Pulmonary artery endothelial cell (primary cell): ENCODE results near the gene ESAM. TPM values are rescaled to one million over a fixed set of nuclear protein-coding genes. Genes with fewer than 3 reads are reported as not detected.

ENCODE experiments used
- DNase-seq: peaks from one replicate; pipeline ENCODE4 v3.0.0-alpha.2; 2011; ENCODE audit warnings: low read depth, low spot score
- total RNA-seq: library from RNA; depleted of rRNA; stranded (reverse); fragments of >200 nt; gene quantifications from 2 replicates; pipeline ENCODE4 v1.2.3, GENCODE V29; 2014

ESAM gene, protein sequence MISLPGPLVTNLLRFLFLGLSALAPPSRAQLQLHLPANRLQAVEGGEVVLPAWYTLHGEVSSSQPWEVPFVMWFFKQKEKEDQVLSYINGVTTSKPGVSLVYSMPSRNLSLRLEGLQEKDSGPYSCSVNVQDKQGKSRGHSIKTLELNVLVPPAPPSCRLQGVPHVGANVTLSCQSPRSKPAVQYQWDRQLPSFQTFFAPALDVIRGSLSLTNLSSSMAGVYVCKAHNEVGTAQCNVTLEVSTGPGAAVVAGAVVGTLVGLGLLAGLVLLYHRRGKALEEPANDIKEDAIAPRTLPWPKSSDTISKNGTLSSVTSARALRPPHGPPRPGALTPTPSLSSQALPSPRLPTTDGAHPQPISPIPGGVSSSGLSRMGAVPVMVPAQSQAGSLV
- total RNA-seq = 85.7 and 102 TPM in 2 replicates

GRCh38 chr11:124762105-124762623 is at the start of gene ESAM:
Gene ESAM, minus strand, starts transcription at chr11:124762290. Its CDS starts 136 bp downstream, at chr11:124762154.
- DNase-seq = no peak

DNA sequence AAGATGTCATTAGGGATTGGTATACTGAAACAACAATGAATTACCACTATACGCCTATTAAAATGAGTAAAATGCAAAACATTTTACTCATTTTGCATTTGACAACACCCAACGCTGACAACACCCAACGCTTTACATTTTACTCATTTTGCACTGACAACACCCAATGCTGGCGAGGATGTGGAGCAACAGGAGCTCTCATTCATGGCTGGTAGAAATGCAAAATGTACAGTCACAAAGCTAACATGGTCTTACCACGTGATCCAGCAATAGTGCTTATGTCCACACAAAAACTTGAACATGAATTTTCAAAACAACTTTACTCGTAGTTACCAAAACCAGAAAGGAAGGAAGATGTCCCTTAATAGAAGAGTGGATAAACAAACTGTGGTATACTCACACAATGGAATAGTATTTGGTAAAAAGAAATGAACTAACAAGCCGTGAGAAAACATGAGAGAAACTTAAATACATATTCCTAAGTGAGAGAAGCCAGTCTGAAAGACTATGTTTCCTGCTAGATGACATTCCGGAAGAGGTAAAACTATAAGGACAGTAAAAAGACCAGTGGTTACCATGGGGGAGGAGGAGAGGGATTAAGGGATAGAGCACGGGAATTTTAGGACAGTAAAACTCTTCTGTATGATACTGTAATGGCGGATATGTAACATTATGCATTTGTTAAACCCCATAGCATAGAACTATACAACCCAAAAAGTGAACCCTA is 49.5 kb upstream of the ESAM start:
- DNase-seq = no peak

DNA sequence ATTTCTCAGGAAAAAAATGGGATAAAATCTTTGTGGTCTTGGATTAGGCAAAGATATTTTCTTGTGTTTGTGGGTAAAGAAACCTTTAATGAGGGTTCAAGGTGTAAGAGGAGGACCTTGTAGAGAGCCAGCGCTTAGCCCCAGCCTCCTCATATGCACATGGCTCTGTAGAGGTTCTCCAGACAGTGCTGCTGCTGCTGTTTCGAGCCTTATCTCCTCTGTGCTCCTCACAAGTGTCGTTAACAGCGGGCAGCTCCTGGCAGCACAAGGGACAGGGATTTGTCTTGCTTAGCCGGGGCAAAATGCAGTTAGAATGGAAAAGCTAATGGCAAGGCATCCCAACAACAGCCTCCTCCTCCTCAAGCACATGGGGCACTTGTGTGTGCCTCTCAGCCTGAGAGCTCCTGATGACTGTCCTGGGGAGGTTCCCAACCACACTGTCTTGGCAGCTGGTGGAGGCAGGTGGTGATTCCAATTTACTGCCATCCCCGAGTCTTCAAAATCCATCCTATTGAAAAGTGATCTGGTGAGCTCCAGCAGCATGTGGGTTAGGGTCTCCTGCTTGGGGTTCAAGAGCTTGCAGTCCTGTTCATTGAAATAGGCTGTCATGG is 45.7 kb upstream of the ESAM start:
- DNase-seq = no peak

GRCh38 chr11:124807201-124807600 is 45.1 kb upstream of the ESAM start:
- DNase-seq = no peak

GRCh38 chr11:124804884-124805283 is 42.8 kb upstream of the ESAM start:
- DNase-seq = no peak

GRCh38 chr11:124801636-124802312 is 39.7 kb upstream of the ESAM start:
- DNase-seq = no peak

DNA sequence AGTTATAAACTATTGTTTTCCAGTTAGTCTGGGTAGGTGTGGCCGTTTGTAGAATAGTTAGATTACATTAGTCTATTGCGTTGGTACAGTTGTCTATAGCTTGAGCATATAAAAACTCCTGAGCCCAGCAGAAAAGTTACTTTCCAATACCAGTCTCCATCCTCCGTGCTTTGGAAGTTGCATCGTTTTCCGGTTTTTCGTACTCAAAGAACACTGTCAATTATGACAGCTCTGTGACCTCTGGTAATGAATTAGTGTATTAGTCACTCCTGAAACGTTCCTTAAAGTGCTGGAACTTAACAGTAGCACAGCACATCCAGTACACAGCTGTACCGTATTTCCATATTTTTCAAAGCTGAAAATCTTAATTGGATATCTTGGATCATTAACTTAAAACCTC is 38.9 kb upstream of the ESAM start:
- no peak for DNase-seq

- no peak for DNase-seq
These were observed 38.3 kb upstream of the ESAM start, which contains the start of gene MSANTD2 for GRCh38 chr11:124800226-124800929. Gene MSANTD2, minus strand, starts transcription at chr11:124800406. Its CDS starts 26 bp downstream, at chr11:124800380.

DNA sequence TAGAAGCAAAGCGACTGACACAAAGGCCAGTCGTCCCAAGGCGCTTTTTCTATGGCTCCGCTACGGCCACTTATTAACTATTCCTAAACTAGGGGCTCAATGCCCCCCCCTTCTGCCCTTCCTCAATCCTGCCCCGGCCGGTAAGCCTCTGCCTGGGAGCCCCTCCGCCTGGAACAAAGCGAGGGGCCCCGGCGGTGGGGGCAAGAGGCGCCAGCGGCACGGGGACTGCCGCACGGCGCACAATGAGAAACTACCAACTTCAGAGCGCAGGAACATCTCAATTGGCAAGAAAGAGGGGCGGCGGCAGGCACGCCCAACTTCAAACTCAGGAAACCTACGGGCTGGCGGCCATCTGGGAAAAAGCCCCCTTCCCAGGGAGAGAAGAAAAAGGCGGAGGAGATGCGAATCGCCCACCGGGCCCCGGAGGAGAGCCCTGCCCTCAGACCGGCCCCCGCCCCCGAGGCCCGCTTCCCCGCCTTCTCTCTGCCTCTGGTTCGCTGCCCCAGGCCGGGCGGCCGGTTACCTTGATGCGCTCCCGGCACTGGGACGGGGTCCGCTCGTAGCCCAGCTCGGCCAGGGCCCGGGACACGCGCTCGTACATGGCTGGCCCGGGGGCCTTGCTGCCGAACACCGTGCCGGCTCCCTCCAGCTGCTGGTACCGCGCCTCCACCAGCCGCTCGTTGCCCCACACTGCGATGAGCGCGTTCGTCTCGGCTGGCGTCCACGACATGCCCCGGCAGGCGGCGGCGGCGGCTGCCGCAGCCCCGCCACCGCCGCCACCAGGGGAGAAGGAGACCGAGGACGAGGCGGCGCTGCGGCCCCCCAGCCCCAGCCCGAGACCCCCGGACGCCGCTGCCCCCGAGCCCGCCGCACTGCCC is 37.5 kb upstream of the ESAM start:
- DNase-seq = no peak

GRCh38 chr11:124798991-124799347 is 36.9 kb upstream of the ESAM start:
- no peak for DNase-seq

- no peak for DNase-seq
These were observed 34.2 kb upstream of the ESAM start for GRCh38 chr11:124796312-124796711.

GRCh38 chr11:124793466-124794278 is 31.6 kb upstream of the ESAM start:
- no peak for DNase-seq

- DNase-seq = no peak
These were observed 29.7 kb upstream of the ESAM start for GRCh38 chr11:124791626-124792341.

GRCh38 chr11:124788521-124788920 is 26.4 kb upstream of the ESAM start:
- DNase-seq = no peak

DNA sequence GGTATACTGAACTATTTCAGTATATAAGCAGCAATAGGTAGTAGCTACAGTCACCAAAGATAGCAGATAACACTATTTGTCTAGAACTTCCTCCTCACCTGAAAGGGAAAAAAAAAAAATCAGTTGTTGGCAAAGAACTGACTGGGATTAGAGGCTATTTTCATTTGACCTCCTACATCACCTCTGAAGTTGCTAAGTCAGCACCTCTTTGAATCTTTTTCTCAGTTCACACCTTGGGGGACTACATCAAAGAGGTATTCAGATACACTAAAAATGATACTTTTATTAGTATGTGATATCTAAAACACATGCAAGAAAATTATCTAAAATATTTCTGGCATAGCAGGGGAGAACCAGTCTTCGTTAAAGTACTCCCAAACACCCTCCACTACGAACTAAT is 22.0 kb upstream of the ESAM start:
- DNase-seq = no peak

GRCh38 chr11:124783002-124783401 is 20.9 kb upstream of the ESAM start:
- DNase-seq = no peak

- no peak for DNase-seq
These were observed 17.5 kb upstream of the ESAM start for GRCh38 chr11:124779568-124779967.

DNA sequence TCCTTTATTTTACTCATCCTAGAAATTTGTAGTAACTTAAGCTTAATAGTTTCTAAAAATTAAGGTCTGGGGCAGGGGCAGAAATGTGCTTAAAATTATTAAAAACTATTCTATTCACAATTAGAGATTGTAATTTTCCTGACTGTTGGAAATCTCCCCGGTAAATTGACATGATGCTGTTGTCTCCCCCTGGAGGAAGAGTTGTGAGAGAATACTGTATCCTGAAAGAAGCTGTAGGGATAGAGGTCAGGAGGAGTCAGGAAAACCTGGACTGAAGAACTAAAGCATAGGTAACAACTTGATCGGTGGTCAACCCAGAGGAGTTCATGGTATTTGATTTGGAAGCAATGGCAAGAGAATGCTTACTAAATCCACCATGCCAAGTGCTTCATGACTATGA is 16.2 kb upstream of the ESAM start:
- DNase-seq = no peak
